CD14-positive monocyte (primary cell): ENCODE data around the gene NPAS2. TPM values are rescaled to one million over a fixed set of nuclear protein-coding genes. Genes with fewer than 3 reads are reported as not detected.

Experiments used
- DNase-seq, 3 donors: peaks; one replicate each; pipeline ENCODE4 v3.0.0-alpha.2; 2011 to 2022
- H2AFZ ChIP-seq: 2 replicates; pipeline ENCODE4 v1.6.0; 2012; ENCODE audit warnings: mild to moderate bottlenecking, low read depth, low read length, inconsistent platforms; ENCODE audit not compliant: insufficient read depth, poor library complexity, severe bottlenecking
- H3K27ac ChIP-seq, 2 donors: 1 replicate in 1 of 2; 2 replicates in 1 of 2; pipeline ENCODE4 v1.5.1; 2012 to 2013; ENCODE audit warnings: low read length in 2 of 2, control low read depth in 1 of 2, inconsistent platforms in 1 of 2, low read depth in 1 of 2, mild to moderate bottlenecking in 1 of 2
- H3K27me3 ChIP-seq, 2 donors: one replicate each; pipeline versions ENCODE4 v1.6.0 to v1.6.1; 2011 to 2013; ENCODE audit warnings: low read length in 2 of 2; ENCODE audit not compliant: control insufficient read depth in 2 of 2, insufficient read depth in 2 of 2
- H3K36me3 ChIP-seq, 2 donors: replicated peaks in 1 of 2; 1 replicate in 1 of 2; 2 replicates in 1 of 2; pipeline versions ENCODE4 v1.5.1 to v1.6.1; 2012 to 2013; ENCODE audit warnings: low read length in 2 of 2, control low read depth in 1 of 2, inconsistent platforms in 1 of 2, mild to moderate bottlenecking in 1 of 2; ENCODE audit not compliant: insufficient read depth in 2 of 2, control insufficient read depth in 1 of 2
- H3K4me1 ChIP-seq, 2 donors: 1 replicate in 1 of 2; 2 replicates in 1 of 2; pipeline versions ENCODE4 v1.5.1 to v1.6.1; 2012 to 2013; ENCODE audit warnings: low read length in 2 of 2, control low read depth in 1 of 2, inconsistent platforms in 1 of 2, mild to moderate bottlenecking in 1 of 2, moderate library complexity in 1 of 2; ENCODE audit not compliant: insufficient read depth in 2 of 2, control insufficient read depth in 1 of 2
- H3K4me2 ChIP-seq: replicated peaks from 2 replicates; pipeline ENCODE3; 2012; ENCODE audit warnings: low read length, moderate library complexity, mild to moderate bottlenecking; ENCODE audit not compliant: poor library complexity, severe bottlenecking; ENCODE audit errors: extremely low read depth
- H3K4me3 ChIP-seq, 3 experiments: fragments of 200-600 bp in 1 of 3; sonication (generic) in 1 of 3; replicated peaks in 1 of 3; 1 replicate in 2 of 3; 2 replicates in 1 of 3; pipeline ENCODE4 v1.5.1; 2011 to 2013; ENCODE audit warnings: low read length in 3 of 3, mild to moderate bottlenecking in 3 of 3, control low read depth in 2 of 3, low read depth in 2 of 3, inconsistent platforms in 1 of 3, moderate library complexity in 1 of 3
- H3K79me2 ChIP-seq: 2 replicates; pipeline ENCODE4 v1.6.0; 2012; ENCODE audit warnings: mild to moderate bottlenecking, control low read depth, inconsistent platforms, low read length, moderate library complexity; ENCODE audit not compliant: insufficient read depth
- H3K9ac ChIP-seq: 2 replicates; pipeline ENCODE4 v1.6.0; 2017; ENCODE audit warnings: low read length, mild to moderate bottlenecking; ENCODE audit not compliant: insufficient read depth, poor library complexity, severe bottlenecking
- H3K9me3 ChIP-seq, 2 donors: replicated peaks in 1 of 2; 1 replicate in 1 of 2; 2 replicates in 1 of 2; pipeline versions ENCODE4 v1.5.1 to v1.6.1; 2012 to 2013; ENCODE audit warnings: low read length in 2 of 2, control low read depth in 1 of 2; ENCODE audit not compliant: control insufficient read depth in 1 of 2, insufficient read depth in 1 of 2
- H4K20me1 ChIP-seq: 2 replicates; pipeline ENCODE4 v1.6.0; 2012; ENCODE audit warnings: mild to moderate bottlenecking, low read length, control low read depth, moderate library complexity; ENCODE audit not compliant: insufficient read depth
- H3K27ac Mint-ChIP-seq, 7 donors: one replicate each; pipeline ENCODE4 v1.8.0; 2020; ENCODE audit warnings: mild to moderate bottlenecking in 7 of 7, mixed read lengths in 7 of 7, moderate library complexity in 6 of 7, inconsistent platforms in 2 of 7
- H3K27me3 Mint-ChIP-seq, 3 donors: one replicate each; pipeline ENCODE4 v1.8.0; 2021 to 2022; ENCODE audit warnings: low read depth in 3 of 3, mild to moderate bottlenecking in 3 of 3, mixed read lengths in 3 of 3, moderate library complexity in 3 of 3, inconsistent platforms in 1 of 3
- H3K36me3 Mint-ChIP-seq, 2 donors: one replicate each; pipeline ENCODE4 v1.8.0; 2020; ENCODE audit warnings: mixed read lengths in 2 of 2, inconsistent platforms in 1 of 2, mild to moderate bottlenecking in 1 of 2
- H3K4me1 Mint-ChIP-seq: one replicate; pipeline ENCODE4 v1.8.0; 2020; ENCODE audit warnings: mild to moderate bottlenecking, mixed read lengths
- H3K4me3 Mint-ChIP-seq, 2 donors: one replicate each; pipeline ENCODE4 v1.8.0; 2020; ENCODE audit warnings: mild to moderate bottlenecking in 2 of 2, mixed read lengths in 2 of 2, moderate library complexity in 1 of 2
- H3K9me3 Mint-ChIP-seq, 7 donors: one replicate each; pipeline ENCODE4 v1.8.0; 2020 to 2022; ENCODE audit warnings: mixed read lengths in 7 of 7, mild to moderate bottlenecking in 6 of 7, moderate library complexity in 6 of 7, inconsistent platforms in 2 of 7
- CTCF ChIP-seq: fragments of 200-600 bp; IDR thresholded peaks from one replicate; pipeline ENCODE4 v1.8.0; 2022; ENCODE audit warnings: antibody characterized with exemption, mild to moderate bottlenecking
- WGBS: methylation state at CpG from one replicate; pipeline ENCODE4 v1.1.5; 2013; ENCODE audit warnings: missing lambda C conversion rate; ENCODE audit not compliant: insufficient coverage; 5-methylcytosine and 5-hydroxymethylcytosine counted together
- intact Hi-C, 2 donors: fragments of 100-400 bp; cut with micrococcal nuclease; formaldehyde crosslinking; loops; one replicate each; pipeline versions ENCODE4 v1.15.0 to v1.15.1; 2023
- polyA plus RNA-seq, 3 donors: library from polyadenylated mRNA; depleted of rRNA in 1 of 3; unstranded in 2 of 3; stranded (reverse) in 1 of 3; fragments of 300-500 nt in 2 of 3; fragments of >200 nt in 1 of 3; fragmentation: Illumina TruSeq in 2 of 3; gene quantifications; 1 replicate in 2 of 3; 2 replicates in 1 of 3; pipeline ENCODE4 v1.2.3, GENCODE V29; 2012 to 2021

Gene NPAS2
- polyA plus RNA-seq, 3 donors = not detected

- DNase-seq = no peak
- 94% methylated on average over 18 of the region's 28 CpGs for WGBS
- Histone ChIP-seq H2AFZ (no peak overlapping the region), H3K79me2 (no peaks in the 10 kb centered on the region), H3K36me3 (no peaks in the 10 kb centered on the region), H3K27me3 (no peaks in the 10 kb centered on the region), H3K9ac (no peak overlapping the region), H3K4me3 (no peak overlapping the region), H3K9me3 (no peaks in the 10 kb centered on the region), H3K4me2 (no peak overlapping the region), H3K4me1 (no peaks in the 10 kb centered on the region), H3K27ac (no peak overlapping the region), H4K20me1 (no peaks in the 10 kb centered on the region)
- Mint-ChIP-seq H3K9me3 (no peaks in the 10 kb centered on the region), H3K4me3 (no peak overlapping the region), H3K27ac (no peak overlapping the region), H3K27me3 (peaks cover 4 to 14% (median 8%) of the 10 kb centered on the region in 3 donors), H3K36me3 (no peaks in the 10 kb centered on the region), H3K4me1 (no peaks in the 10 kb centered on the region)
- TF ChIP-seq CTCF = no peak
- intact Hi-C loops = no loop called here
Observed at GRCh38 chr2:100968146-100969145, 148.5 kb downstream of the NPAS2 start.

- 91% methylated on average over 7 of the region's 7 CpGs for WGBS
- H3K27me3 Mint-ChIP-seq = peaks cover 10 to 15% (median 10%) of the 10 kb centered on the region in 3 donors
- no peak for TF ChIP-seq CTCF
- Histone ChIP-seq H3K4me1 (no peaks in the 10 kb centered on the region), H3K9ac (no peak overlapping the region), H3K27ac (no peak overlapping the region), H3K36me3 (no peaks in the 10 kb centered on the region), H4K20me1 (no peaks in the 10 kb centered on the region), H3K27me3 (no peaks in the 10 kb centered on the region), H3K79me2 (no peaks in the 10 kb centered on the region), H3K4me2 (no peak overlapping the region), H2AFZ (no peak overlapping the region), H3K4me3 (no peak overlapping the region), H3K9me3 (no peaks in the 10 kb centered on the region)
- intact Hi-C loops = no loop called here
- H3K36me3 Mint-ChIP-seq = no peaks in the 10 kb centered on the region
- H3K4me1 Mint-ChIP-seq = no peaks in the 10 kb centered on the region
- H3K27ac Mint-ChIP-seq = no peak overlapping the region
- no peak overlapping the region for H3K4me3 Mint-ChIP-seq
- no peak for DNase-seq
- peaks cover 0 to 2% (median 0%) of the 10 kb centered on the region in 7 donors for H3K9me3 Mint-ChIP-seq
Observed at GRCh38 chr2:100969998-100970397, 150.1 kb downstream of the NPAS2 start.
